GM19238 (cell line): ENCODE data around the gene CCDC51.
"Not testable (repeated sequence)": the region's sequence is repeated elsewhere in the genome, so short reads cannot be mapped to it uniquely, and the experiment has no call there.

ENCODE experiments used
- DNase-seq: peaks from one replicate; pipeline ENCODE4 v3.0.0; 2011; ENCODE audit warnings: low spot score; ENCODE audit not compliant: insufficient read length

The CCDC51 gene, protein sequence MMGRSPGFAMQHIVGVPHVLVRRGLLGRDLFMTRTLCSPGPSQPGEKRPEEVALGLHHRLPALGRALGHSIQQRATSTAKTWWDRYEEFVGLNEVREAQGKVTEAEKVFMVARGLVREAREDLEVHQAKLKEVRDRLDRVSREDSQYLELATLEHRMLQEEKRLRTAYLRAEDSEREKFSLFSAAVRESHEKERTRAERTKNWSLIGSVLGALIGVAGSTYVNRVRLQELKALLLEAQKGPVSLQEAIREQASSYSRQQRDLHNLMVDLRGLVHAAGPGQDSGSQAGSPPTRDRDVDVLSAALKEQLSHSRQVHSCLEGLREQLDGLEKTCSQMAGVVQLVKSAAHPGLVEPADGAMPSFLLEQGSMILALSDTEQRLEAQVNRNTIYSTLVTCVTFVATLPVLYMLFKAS

DNA sequence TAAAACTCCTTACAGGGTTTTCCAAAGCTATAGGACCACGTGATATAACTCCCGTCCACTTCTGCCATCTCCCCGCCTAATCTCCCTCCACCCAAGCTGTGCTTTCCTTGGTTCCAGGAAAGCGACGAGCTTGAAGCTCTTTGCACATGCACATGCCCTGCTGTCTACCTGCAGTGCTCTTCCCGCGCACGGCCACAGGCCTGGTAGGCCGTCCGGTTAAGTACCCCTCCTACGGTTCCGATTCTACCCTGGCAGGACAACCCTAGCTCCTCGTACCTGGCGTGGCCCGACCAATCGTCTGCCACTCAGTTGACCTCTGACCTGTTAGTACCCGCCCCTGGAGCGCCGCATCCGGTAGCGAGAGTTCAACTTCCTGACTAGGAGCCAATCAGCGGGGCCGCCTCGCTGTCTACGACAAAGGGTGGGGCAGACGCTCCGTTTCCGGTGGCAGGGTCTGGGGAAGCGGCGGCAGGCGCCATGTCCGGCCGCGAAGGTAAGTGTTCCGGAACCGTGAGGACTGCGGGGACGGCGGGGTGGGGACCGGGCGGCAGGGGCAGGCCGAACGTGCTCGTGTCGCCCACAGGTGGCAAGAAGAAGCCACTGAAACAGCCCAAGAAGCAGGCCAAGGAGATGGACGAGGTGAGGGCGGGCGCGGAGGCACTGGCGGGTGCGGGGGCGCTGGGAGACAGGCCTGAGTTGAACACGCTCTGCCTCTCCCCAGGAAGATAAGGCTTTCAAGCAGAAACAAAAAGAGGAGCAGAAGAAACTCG, at the start of gene CCDC51, which contains the start of gene TMA7:
CCDC51 (minus strand) TSS at position 300 of the 770 bp plus-strand sequence. CDS start 4,991 bp downstream, outside the sequence.
TMA7 (plus strand) TSS at position 438 of the 770 bp plus-strand sequence; CDS start at position 478, 40 bp downstream.
- peak; percentile 98 for DNase-seq

- DNase-seq = no peak
Observed at GRCh38 chr3:48486952-48487351, 47.0 kb upstream of the CCDC51 start.

- not testable (repeated sequence) for DNase-seq
Observed at GRCh38 chr3:48482822-48483221, 42.9 kb upstream of the CCDC51 start.

GRCh38 chr3:48480891-48481290, 41.0 kb upstream of the CCDC51 start:
- DNase-seq = not testable (repeated sequence)

DNA sequence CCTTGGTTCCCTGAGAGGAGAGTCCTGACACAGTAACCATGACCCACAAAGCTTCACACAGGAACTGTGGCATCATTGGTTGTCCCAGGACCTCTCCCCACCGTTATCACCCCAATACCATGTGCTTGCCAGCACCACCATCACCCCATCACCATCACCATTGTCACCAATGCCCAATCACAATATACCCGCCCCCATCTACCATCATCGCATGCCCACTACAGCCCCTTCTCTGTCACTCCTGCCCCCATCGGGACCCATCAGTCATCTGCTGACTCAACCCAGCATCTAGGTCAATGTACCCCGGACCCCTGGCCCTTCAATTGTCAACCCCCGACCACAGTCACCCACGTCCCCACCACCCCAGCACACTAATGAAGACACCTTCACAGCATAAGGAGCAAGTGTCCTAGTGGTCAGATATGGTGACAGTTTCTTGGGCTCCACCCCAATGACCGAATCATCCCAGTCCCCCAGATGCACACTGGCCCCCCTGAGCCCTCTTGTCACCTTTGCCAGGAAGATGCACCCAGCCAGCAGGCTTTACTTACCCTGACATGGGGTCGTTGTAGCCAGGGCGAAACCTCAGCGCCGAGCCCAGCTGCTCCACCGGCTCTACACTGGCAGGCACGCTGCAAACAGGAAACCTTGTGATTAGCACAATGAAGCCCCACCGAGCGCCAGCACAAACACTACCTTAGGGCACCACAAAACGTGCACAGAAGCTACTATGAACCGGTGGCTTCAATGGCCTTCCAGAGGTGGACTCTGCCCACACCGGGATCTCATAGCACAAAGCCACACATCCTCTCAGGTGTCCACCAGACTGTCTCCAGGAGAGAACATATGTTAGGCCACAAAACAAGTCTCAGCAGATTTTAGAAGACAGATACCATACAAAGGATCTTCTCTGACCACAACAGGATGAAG, 39.0 kb upstream of the CCDC51 start:
- no peak for DNase-seq

DNA sequence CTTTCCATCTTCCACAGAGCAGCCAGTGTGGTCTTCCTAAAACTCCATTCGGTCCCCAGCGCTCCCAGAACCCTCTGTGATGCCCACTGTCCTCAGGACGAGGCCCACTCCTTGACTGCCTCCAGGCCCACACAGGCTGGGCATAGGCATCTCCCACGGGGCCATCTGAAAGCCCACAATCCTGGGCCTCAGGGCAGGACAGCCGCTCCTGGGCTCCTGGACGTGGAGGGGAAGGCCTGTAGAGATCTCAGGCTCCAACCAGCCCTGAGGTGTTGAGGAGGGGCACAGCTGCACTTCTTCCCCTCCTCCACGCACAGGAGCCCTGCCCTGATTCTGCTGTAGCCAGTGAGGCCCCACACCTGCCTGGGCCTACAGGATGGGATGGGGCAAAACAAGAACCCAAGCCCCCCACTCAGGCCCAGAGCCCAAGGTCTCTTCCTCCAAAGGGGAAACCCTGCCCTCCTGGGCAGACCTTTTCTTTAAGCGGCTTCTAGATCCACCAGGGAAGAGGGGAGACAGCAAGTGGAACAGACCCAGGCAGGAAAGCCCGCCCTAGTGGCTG, 38.1 kb upstream of the CCDC51 start:
- DNase-seq = no peak

DNA sequence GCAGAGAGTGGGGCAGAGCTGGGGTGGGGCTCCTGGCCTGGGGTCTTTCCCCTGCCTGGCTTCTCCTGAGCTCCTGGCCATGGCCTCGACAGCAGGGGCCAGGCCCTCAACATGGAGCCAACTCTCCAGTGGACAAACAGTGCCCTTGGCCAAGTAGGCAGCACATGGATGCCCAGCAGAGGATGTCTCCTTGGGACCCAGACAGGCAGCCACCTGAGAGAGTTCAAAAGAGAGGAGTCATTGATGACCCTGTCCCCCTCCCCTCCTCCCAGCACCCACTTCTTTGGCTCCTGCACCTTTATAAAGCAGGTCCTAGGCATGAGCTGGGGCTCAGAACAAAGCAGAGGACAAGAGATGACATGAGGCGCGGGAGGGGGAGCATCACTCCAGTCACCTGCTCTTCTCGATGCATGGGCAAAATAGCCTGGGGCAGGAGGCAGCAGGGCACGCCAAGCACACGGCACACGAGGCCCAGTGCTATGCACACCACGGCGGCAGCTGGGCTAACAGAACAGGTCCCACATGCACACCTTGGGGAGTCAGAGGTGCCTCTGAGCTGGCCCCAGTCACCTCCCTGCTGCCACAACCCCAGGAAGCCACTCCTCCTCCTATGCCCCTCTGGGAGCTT, 36.6 kb upstream of the CCDC51 start:
- DNase-seq = no peak

- DNase-seq = no peak
Observed at GRCh38 chr3:48475188-48475587, 35.3 kb upstream of the CCDC51 start.

DNA sequence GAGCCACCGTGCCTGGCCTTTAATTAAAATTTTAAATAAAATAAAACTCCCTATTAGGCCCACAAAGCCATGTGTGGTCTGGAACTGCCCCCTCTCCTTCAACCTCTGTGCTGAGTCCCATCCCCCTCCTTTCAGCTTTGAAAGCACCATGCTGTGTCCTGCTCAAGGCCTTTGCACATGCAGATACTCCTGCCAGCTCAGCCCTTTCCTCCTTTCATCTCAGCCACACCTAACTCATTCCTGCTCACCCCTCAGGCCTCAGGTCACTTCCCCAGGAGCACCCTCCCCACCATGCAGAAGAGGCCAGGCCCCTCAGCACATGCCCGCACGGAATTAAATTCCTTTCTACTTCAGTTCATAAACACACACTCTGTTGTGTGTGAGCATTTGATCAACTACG, 34.7 kb upstream of the CCDC51 start:
- no peak for DNase-seq

- DNase-seq = not testable (repeated sequence)
Observed at GRCh38 chr3:48474031-48474430, 34.1 kb upstream of the CCDC51 start.

- no peak for DNase-seq
Observed at GRCh38 chr3:48473617-48473952, 33.7 kb upstream of the CCDC51 start.

DNA sequence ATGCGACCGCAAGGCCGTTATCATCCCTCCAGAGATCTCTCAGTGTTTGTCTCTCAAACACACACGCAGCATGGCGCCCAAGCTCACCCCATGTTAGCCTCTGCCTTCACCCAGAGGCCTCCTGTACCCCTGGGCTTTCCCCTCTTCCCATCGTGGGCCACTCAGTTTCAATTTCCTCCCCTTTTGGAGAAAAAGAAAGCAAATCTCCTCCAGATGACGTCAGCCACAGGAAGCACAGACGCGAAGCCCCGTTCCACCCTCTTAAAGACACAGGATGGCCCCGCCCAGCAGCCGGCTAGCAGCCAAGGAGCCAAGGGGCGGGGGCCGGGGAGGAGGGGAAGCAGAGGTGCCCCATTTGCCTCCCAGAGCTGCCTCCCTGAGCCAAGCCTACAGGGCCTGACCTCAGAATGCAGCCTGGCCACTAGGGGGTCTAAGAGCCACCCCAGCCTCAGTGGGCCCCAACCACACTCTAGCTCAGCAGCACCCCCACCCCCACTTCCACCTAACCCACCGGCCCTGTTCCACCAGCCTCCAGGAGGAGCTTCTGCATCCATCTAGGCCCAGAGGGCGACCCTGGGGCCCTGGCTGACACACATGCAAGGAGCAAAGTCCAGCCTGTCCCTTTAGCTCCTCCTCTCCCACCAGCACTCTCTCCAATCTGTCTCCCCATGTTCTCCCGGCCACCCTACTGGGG, 33.2 kb upstream of the CCDC51 start:
- peak; percentile 91 for DNase-seq

- DNase-seq = no peak
Observed at GRCh38 chr3:48472673-48472922, 32.7 kb upstream of the CCDC51 start.

GRCh38 chr3:48470286-48470685, 30.4 kb upstream of the CCDC51 start:
- DNase-seq = no peak

- no peak for DNase-seq
Observed at GRCh38 chr3:48469046-48469915, 29.4 kb upstream of the CCDC51 start.

DNA sequence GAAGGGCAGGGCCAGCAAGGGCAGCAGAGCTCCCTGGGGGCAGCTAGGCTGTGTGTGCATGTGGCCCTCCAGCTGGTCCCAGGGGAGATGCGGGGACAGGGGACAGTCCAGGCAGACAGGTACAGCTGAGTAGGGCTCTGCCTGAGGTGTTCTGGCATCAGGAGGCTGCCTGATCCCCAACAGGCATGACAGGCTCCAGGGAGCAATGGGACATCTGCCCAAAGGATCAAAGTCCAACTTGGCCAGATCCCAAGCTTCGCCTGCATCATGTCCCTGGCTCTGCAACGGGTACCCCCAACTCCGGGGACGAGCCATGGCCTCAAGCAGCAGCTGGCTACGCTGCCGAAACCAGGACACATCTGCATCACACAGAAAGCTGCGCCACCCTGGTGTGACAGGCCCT, 28.4 kb upstream of the CCDC51 start:
- DNase-seq = no peak

DNA sequence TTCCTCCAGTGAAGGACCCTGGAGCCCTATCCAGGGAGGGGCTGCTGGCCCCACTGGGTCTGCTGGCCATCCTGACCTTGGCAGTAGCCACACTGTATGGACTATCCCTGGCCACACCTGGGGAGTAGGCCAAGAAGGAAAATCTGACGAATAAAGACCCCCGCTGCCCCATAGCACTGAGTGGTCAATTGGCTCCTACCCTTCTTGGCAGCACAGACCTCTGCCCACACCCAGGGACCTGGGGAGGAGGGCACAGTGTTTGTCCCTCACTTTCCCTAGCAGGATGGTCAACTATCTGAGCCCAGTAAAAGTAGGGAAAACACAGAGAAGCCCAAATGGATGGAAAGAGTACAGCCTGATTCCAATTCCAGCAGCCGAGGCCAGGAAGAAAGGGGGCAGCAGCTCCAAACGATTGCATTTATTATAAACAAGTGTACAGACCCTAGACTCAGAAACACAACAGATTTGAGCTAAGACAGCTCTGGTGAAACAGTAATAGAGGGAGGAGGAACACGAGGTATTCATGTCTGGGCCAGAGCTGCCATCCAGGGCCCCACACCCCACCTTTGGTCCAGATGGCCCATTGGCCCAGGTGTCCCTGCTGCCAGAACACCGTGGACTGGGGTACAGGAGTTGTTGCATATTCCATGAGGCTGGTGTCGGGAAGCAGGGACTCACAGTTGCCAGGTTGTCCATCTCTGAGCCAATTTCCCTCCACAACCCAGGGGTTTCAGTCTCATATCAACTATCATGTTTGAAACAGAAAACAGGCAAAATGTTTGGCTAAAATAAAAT, 27.8 kb upstream of the CCDC51 start:
- no peak for DNase-seq

- DNase-seq = no peak
Observed at GRCh38 chr3:48467110-48467454, 27.2 kb upstream of the CCDC51 start.
